HUDEP-2 (cell line): ENCODE results near the gene UBE2E2.
"Not testable (repeated sequence)": the region's sequence is repeated elsewhere in the genome, so short reads cannot be mapped to it uniquely, and the experiment has no call there.

Experiments
- DNase-seq, 76 experiments: peaks; one replicate each; lab custom pipeline; 2025; ENCODE audit not compliant: unreplicated experiment in 76 of 76; lab: John Stamatoyannopoulos, UW

Gene UBE2E2

DNA sequence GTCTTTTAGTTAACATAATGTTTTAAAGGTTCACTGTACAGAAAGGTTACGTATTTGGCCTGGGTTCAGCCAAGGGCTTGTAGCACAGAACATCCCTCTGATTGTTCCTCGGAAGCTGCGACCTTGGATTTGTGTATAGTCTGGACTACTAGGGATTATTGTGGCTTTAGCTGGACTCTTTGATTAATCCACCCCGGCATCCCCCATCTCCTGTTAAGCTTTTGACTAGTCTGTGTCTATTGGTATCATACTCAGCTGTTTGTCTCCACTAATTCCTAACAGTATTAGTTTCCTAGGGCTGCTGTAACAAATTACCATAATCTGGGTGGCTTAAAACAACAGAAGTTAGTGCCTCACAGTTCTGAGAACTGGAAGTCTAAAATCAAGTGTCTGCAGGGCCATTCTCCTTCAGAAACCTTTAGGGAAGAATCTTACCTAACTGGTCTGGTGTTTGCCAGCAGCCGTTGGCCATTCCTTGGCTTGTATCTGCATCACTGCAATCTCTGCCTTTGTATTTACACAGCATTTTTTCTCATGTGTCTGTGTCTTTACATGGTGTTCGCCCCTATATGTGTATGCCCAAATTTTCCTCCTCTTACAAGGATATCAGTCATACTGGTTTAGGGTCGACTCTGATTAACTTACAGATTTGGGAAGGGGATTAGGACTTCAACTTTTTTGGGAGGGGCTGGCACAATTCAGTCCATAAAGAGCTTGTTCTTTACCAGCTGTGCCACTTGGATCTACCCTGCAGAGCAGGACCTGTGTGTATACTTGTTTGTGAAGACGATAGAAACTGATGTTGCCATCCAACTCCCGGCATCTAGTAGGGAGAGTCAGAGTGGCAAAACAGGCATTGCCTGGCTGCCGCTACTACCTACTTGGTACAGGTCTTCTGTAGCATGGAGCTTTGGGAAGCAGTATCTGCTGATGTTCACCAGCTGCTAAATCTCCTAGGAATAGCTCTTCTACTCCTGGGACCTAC lies 117.8 kb downstream of the UBE2E2 start:
- DNase-seq, result no peak

DNA sequence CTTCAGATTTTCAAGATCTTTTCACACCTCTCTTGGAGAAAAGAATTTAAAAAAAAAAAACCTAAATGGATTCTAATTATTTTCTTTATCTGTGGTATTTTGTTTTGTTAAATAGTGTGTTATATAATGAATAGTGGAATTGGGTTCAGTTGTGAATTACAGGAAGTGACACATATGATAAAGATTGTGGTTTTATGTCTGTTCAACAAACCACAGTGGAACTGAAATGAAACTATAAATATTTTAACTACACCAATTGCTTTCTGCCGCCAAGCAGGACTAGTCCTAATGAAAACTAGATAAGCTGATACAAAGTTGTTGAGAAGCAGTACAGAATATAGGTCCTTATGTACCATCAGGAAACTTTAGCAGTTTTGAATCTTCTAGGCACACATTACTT lies 121.6 kb downstream of the UBE2E2 start:
- peak in 7 of 76 experiments; percentile 0 to 35 (median 6) for DNase-seq

DNA sequence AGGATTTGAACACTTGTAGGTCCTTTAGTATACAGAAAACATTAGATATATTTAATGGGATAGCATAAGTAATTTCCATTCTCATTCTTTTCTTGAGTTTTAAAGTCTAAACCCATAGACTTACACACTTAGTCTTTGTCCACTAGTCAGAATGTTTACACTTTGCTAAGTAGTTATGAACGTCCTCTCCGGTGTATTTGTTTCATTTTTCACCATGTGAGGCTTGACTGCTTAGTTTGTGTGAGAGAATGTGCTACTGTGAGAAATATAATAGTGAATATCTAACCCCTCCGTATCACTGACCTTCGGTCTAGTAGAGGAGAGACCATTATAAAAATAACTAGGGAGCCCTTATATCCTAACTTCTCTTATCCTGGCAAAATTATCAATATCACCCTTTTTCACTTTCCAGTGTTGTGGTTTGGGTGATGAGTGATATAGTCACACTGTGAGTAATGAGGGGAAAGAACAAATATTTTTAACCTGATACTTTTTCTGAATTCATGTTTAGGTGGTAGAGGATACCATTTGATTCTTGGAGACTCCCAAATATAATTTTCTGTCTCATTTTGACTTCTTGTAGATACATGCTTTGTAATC lies 122.4 kb downstream of the UBE2E2 start:
- DNase-seq, result no peak

DNA sequence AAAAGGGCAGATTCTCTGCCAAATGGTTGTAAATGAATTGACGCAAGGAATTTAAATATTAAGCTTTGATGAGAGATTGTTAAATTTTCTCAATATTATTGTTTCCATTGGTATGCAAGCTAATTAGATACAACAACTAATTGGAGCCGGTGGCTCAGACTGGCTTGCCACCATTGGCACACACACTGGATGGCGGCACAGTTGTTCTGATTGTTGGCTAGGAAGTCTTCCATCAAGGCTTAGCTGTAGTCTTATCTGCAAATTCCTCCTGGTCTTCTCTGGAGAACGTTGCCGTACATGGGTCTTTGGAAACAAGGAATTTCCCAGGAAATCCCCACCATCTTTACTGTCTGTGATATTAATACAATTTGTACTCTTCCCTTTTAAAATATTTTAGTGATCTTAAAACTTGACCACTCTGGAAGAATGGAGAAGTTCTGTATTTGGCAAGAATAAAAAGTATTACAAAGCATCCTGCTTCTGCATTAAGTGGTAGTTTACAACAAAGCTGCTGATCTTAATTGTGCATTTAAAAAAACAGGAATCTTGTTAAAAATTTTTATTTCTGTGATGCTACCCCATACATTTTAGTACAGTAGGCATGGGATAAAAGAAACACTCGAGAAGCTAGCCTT lies 126.5 kb downstream of the UBE2E2 start:
- DNase-seq, result no peak

DNA sequence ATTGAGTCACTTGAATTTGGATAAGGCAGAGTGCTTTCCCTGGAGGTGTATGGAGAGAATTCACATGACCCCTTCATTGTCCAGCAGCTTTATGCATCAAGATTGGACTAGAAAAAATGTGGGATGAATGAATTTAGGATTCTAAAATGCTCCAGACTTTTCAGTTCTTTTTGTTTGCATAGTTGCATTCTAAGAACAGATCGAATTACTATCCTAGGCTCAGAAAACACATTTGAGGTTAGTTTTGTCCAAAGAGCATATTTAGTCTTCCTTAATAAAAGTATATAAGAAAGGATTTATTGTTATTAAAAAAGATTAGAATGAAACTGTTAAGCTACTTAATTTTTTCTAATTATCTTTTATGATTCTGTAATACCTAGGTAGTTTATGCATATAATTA lies 127.4 kb downstream of the UBE2E2 start:
- no peak for DNase-seq

DNA sequence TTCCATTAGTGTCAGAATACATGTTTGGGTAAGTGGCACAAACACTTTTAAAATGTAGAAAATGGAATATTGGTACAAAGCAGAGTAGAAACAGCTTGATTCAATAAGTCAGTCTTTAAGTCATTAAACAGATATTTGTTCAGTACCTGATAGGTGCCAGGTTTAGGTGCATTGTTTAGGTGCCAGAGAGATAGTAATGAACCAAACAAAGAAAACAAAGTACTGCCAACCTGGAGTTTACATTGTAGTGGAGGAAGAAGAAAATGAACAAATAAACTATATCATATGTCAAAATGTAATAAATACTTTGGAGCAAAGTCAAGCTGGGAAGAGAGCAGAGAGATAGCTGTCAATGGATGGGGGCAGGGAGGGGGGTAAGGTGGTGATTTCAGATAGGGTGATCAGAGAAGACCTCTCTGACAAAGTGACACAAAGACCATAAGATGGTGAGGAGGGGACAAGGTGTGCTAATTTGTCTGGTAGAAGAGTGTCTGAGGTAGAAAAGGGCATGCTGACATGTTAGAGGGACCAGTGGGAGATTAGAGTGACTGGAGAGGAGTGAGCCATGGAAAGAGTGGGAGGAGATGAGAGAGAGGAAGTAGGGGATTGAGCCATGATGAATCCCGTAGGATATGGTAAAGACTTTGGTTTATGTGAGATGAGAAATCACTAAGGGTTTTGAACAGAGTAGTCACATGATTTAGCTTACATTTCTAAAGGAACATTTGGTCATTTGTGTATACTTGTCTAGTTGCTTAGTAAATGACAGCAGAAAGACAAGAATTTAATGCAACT lies 128.2 kb downstream of the UBE2E2 start:
- DNase-seq, result no peak

DNA sequence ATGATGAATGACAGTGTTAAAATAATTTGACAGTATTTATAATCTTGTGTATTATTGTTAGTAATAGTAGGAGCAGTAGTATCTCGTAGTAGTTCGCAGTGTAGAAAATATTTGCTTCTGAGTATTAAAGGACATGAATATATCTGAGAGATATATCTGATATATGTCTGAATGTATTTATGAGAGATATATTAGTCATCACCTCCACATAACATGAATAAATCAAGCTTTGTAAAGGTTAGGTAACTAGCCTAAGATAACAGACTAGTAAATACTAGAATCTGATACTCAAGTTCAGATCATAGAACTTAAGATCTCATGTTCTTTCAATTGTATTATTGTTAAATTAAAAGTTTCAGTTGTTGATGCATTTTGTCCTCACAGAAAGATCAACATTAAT lies 130.5 kb downstream of the UBE2E2 start:
- DNase-seq, result no peak

DNA sequence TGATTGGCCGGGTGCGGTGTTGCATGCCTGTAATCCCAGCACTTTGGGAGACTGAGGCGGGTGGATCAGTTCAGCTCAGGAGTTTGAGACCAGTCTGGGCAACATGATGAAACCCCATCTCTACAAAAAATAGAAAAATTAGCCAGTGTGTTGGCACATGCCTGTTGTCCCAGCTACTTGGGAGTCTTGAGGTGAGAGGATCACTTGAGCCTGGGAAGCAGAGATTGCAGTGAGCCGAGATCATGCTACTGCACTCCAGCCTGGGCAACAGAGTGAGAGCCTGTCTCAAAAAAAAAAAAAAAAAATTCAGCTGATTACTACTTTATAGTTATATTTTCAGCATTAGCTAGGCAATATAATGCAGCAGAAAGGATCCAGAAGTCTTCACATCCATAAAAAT lies 133.7 kb downstream of the UBE2E2 start:
- not testable (repeated sequence) for DNase-seq

DNA sequence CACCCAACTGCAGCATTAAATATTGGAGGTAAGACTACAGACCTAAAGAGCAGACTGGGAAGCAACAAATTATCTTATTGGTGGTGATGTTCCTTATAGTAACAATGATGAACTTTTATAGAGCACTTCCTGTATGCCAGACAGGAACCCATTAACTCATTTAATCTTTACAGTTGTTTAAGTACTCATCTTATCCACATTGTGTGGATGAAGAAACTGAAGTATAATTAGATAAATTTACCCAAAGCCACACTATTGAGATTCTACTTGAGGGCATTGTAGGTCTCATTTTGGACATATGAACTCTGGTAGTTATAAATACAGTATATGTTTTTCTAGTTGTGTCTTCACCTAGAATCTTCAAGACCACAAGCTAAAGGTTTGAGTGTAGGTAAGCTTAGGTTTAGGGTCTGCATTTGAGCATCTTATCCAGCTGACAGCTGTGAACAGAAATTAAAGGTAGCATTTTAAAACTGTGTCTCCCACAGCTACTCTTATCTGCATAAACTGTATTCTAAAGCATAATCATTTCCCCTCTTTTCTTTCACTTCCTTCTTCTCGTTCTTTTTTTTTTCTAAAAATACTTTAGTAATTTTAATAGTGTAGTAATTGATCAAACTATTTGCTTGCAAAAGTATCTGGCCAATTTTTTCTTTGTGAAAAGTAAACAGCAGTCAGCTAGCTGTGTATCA lies 138.2 kb downstream of the UBE2E2 start:
- DNase-seq, result no peak

DNA sequence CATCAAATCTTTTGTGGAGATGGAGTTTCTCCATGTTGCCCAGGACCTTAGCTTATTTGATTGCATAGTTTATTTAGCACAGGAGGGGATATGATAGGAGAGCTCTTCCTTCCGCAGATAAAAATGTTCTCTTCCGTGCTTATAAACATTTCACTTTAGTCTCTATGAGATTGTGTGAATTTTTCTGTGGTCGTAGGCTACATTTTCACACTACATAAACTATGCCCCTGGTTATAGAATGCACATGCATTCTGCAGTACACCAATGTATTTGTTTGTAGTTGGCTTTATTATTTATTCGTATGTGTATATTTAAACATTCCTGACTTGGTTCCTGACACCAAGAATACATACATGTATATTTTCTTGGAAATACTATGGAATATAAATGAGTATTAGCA lies 139.2 kb downstream of the UBE2E2 start:
- no peak for DNase-seq

DNA sequence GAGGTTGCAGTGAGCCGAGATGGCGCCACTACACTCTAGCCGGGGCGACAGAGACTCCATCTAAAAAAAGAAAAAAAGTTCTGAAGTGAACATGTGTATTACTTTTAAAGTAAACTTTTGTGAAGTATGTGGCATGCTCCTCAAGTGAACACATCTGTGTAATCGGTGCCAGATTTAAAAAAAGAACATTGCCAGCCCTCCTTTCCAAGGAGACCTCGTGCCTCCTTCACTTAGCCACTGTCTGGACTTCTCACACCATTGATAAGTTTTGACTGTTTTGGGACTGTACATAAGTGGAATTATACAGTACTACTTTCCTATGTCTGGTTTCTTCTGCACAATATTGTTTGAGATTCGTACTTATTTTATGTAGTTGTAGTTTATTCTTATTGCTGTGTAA lies 140.4 kb downstream of the UBE2E2 start:
- DNase-seq, result no peak

DNA sequence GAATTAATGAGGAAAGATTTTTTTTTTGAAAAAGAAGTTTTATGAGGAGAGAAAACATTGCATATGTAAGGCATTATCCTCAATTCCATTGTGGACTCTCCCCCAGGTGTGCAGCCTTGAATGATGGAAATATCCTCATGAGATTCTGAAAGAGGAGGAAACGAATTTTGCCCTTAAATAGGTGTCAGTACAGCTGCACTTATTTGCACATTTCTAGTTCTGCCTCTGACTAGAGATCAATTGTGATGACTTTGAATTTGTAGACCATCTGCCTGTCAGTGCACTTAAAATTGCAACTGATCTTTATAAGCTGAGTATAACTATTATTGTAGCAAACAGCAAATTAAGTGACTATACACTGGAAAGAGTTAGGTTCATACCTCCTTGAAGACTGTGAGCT lies 141.8 kb downstream of the UBE2E2 start:
- no peak for DNase-seq

DNA sequence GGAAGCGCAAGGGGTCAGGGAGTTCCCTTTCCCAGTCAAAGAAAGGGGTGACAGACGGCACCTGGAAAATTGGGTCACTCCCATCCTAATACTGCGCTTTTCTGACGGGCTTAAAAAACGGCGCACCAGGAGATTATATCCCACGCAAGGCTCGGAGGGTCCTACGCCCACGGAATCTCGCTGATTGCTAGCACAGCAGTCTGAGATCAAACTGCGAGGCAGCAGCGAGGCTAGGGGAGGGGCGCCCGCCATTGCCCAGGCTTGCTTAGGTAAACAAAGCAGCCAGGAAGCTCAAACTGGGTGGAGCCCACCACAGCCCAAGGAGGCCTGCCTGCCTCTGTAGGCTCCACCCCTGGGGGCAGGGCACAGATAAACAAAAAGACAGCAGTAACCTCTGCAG lies 146.3 kb downstream of the UBE2E2 start:
- not testable (repeated sequence) for DNase-seq

DNA sequence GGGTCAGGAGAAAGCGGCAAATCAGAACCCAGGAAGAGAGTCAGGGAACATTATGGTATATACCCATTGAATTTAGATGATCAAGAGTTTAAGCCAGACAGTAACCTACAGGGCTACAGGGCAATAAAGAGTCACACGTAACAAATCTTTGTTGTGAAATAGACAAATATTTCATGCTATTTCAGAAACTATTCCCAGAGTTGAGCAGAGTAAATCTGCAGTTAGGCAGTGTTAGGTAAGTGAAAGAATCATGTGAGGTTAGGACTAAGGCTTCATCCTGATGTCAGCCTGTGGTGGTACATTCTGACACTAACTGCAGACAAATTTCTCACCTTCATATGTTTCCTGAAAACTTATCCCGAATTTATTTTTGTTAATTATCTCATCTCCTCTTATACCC lies 153.0 kb downstream of the UBE2E2 start:
- DNase-seq, result no peak

DNA sequence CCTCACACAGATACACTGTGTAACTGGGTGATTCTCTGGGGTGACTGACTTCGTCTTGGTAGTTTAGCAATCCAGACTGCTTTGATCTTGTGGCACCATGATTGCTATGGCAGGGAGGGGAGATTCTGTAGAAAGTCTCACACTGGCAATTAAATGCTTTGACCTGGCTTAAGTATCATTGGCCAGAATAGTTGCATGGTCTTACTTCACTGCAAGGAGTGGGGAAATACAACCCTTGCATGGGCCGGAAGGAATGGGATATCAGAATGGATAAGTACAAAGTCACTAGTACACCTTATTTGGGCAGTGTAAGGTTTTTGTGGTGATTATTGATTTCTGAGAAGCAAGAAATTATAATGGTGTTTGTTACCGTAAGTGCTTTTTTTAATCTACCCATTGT lies 153.8 kb downstream of the UBE2E2 start:
- no peak for DNase-seq

DNA sequence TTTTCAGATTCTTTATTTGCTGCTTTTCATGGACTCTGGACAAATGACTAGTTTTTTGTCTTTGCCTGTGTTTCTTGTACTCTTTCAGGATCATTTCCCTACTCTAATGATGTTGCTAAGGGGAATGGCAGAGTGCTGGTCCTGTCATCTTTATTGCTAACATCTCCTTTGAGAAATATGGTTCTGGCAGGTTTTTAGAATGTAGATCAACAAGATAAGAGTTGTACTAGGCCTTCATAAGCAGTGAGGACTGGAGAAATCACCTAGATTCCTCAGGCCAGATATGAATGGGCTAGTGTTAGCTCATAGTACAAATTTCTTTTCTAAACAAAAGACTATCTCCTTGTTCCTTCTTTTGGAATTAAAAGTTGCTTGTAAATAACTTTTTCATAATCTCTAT lies 156.0 kb downstream of the UBE2E2 start:
- no peak for DNase-seq

DNA sequence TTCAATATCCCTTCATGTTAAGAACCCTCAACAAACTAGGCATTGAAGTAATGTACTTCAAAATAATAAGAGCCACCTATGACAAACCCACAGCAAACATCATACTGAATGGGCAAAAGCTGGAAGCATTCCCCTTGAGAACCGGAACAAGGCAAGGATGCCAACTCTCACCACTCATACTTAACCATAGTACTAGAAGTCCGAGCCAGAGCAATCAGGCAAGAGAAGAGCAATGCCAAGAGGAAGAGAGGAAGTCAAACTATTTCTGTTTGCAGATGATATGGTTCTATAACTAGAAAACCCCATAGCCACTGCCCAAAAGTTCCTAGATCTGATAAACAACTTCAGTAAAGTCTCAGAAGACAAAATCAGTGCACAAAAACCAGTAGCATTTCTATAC lies 161.9 kb downstream of the UBE2E2 start:
- DNase-seq, result no peak

DNA sequence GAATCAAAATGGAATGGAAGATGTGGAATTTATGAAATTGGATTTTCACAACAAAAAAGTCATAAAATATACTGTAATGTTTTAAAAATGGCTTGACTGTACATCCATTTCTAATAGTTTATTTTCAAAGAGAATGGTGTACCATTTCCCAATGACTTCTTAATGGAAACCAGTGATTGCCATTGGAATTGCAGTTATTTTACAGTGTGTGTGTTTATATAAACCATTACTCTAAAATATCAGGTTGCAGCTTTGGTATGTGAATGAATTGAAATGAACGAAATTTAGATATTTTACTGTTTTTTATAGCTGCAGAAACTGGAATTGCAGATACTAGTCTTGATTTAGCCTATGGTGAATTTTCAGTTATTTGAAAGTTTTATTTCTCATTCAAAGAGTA lies 165.6 kb downstream of the UBE2E2 start:
- DNase-seq, result no peak

DNA sequence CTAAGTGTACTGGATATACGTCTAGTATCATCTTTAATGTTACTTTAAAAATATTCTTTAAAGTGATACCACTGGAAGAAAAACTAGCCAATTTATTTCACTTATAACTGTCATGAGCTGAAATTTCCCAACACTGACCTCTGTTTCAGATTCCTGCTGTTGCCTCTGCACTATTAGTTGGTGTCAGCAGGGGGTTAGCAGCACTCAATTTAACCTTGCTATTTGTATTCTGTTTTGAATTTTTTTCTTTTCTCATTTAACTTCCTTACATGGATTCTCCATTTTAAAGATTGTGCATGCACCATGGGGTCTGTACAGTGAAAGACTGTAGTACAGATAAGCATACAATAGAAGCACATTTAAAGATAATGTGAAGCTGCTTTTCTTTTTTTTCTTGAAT lies 169.2 kb downstream of the UBE2E2 start:
- DNase-seq, result no peak

DNA sequence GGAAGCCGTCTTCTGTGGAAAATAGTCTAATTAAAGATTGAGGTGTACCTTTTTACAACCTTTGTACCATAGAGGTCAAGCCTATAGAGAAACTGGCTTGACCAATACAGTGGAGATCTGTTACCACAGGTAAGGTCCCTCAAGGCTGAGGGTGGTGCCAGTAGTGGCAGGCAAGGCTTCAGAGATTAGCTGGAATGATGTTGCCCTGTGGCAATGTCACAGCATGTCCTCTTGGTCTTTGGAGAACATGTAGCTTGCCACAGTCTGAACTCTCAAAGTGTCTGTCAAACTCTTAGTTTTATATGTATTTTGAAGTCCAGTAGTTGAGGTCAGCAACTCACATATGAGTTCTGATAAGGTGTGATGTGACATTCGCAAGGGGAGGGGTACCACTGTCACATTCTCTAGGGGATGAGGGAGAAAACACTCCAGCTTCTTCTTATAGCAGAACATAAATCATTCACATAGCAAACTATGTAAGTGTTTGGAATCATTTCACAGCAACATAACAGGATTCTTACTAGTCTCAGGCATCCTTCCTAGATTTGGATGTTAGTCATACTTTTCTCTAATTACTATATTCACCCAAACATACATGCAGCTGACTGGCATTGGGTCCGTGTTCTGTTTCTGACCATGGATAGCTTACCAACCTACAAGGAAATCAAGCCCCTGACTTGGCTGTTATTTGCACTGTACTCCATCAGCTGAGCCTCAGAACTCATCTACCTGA lies 173.6 kb downstream of the UBE2E2 start:
- DNase-seq, result no peak
